ENCODE measurements around the gene MUC5AC. TPM values are rescaled to one million over a fixed set of nuclear protein-coding genes. Genes with fewer than 3 reads are reported as not detected.

MUC5AC gene
- total and polyA plus RNA-seq, 2 experiments from 2014 or later = not detected

DNA sequence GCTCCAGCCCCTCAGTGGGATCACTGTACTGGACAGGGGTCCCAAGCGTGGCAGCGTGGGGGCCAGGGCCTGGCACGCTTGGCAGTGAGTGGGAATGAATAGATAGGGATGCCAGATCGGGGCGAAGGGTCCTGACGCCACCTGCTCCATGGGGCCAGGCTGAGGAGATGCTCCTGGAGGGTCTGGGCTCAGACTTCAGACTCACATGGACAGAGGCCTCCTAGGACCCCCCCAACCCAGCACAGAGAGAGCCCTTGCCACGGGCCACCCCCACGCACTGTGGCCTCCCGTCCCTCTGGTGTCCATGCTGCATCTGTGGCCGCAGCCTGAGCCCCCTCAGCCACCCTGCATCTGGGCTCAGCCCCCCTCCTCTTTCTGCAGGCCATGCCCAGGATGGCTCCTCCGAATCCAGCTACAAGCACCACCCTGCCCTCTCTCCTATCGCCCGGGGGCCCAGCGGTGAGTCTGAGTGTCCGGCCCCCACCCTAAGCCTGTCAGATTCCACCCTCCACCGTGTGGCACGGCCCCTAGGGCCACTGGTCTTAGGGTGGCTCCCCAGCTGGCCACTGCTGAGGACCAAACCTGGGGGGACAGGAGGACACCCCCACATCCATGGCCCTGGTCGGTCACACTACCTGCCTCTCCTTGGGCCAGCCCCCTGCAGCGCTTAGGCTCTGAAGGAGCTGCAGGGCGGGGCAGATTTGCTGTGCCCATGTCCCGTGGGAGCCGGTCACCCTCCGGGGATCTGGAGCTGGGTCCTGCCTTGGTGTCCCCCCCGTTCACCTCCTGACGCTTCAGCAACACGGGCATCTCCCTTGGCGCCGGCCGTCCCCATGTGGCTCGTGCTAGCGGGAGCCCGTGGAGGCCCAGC, 2.7 kb downstream of the MUC5AC start:
- 66 to 70% methylated on average over 28 to 32 of the region's 32 CpGs for WGBS, 2 experiments (ENCODE audit: low coverage in 1 of 2, low lambda C conversion rate in 2 of 2, missing lambda C conversion rate in 2 of 2)

DNA sequence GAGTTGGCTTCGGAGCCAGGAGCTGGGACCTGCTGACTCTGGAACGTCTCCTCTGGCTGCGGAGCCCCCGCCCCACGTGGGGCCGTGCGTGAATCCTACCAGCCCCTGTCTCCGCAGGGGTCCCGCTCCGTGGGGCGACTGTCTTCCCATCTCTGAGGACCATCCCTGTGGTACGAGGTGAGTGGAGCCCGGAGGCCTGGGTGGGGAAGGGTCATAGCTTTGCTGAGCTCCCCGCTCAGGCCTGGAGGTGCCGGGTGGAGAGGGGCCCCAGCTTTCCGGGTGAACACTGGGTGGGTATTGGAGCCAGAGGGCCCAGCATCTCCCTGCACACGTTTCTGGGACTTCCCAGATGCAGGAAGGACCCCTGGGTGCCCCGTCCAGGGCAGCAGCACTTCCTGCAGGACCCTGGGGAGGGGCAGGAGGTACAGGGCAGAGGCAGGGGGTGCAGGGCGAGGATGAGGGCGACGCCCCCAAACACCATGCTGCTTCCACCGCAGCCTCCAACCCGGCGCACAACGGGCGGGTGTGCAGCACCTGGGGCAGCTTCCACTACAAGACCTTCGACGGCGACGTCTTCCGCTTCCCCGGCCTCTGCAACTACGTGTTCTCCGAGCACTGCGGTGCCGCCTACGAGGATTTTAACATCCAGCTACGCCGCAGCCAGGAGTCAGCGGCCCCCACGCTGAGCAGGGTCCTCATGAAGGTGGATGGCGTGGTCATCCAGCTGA, 3.8 kb downstream of the MUC5AC start:
- 50 to 55% methylated on average over 33 to 42 of the region's 42 CpGs for WGBS, 2 experiments (ENCODE audit: low coverage in 1 of 2, low lambda C conversion rate in 2 of 2, missing lambda C conversion rate in 2 of 2)
- no peaks in the 10 kb centered on the region for H3K9me2 ChIP-seq (ENCODE audit: insufficient read depth)
- no peak overlapping the region for H3K27ac ChIP-seq
- H3K79me2 ChIP-seq (ENCODE audit: insufficient read depth) = no peaks in the 10 kb centered on the region
- H3K4me2 ChIP-seq (ENCODE audit: unreplicated experiment) = no peak overlapping the region
- no peaks in the 10 kb centered on the region for H3K4me1 ChIP-seq (ENCODE audit: insufficient read depth)
- H3F3A ChIP-seq (ENCODE audit: insufficient read depth) = no peaks in the 10 kb centered on the region
- in situ Hi-C loops (cut with MboI) = no loop called here
- H3K4me3 ChIP-seq = no peak overlapping the region
- H2AFZ ChIP-seq = no peak overlapping the region
- no peak overlapping the region for H3K9ac ChIP-seq
- TF ChIP-seq EZH2 (IDR thresholded peaks at IDR 0.05; ENCODE audit: insufficient read depth, poor library complexity, severe bottlenecking) (no peak), EZH2phosphoT487 (IDR thresholded peaks at IDR 0.05; ENCODE audit: insufficient read depth, low read depth) (no peak)
- H3K9me3 ChIP-seq (ENCODE audit: low read depth) = no peaks in the 10 kb centered on the region
- peaks cover 4% of the 10 kb centered on the region; the same call in 1 of the 2 replicates for H3K27me3 ChIP-seq (replicated peaks; ENCODE audit: insufficient read depth)
- no peaks in the 10 kb centered on the region for H4K20me1 ChIP-seq (ENCODE audit: insufficient read depth)
- no peak for DNase-seq
- no peaks in the 10 kb centered on the region for H3K36me3 ChIP-seq (ENCODE audit: low read depth)

More for the DNA sequence above, 2.7 kb downstream of the MUC5AC start:
- H3K4me2 ChIP-seq (ENCODE audit: unreplicated experiment) = no peak overlapping the region
- no peak for DNase-seq
- no peak overlapping the region for H3K27ac ChIP-seq
- H4K20me1 ChIP-seq (ENCODE audit: insufficient read depth) = no peaks in the 10 kb centered on the region
- no peaks in the 10 kb centered on the region for H3K36me3 ChIP-seq (ENCODE audit: low read depth)
- H3K27me3 ChIP-seq (replicated peaks; ENCODE audit: insufficient read depth) = peaks cover 4% of the 10 kb centered on the region; the same call in 1 of the 2 replicates
- H2AFZ ChIP-seq = no peak overlapping the region
- H3K79me2 ChIP-seq (ENCODE audit: insufficient read depth) = no peaks in the 10 kb centered on the region
- H3K4me1 ChIP-seq (ENCODE audit: insufficient read depth) = no peaks in the 10 kb centered on the region
- no peak for TF ChIP-seq EZH2 (IDR thresholded peaks at IDR 0.05; ENCODE audit: insufficient read depth, poor library complexity, severe bottlenecking)
- no peak for TF ChIP-seq EZH2phosphoT487 (IDR thresholded peaks at IDR 0.05; ENCODE audit: insufficient read depth, low read depth)
- no peak overlapping the region for H3K9ac ChIP-seq
- no peaks in the 10 kb centered on the region for H3K9me3 ChIP-seq (ENCODE audit: low read depth)
- in situ Hi-C loops (cut with MboI) = no loop called here
- H3F3A ChIP-seq (ENCODE audit: insufficient read depth) = peaks cover 9% of the 10 kb centered on the region
- H3K9me2 ChIP-seq (ENCODE audit: insufficient read depth) = no peaks in the 10 kb centered on the region
- H3K4me3 ChIP-seq = no peak overlapping the region

DNA sequence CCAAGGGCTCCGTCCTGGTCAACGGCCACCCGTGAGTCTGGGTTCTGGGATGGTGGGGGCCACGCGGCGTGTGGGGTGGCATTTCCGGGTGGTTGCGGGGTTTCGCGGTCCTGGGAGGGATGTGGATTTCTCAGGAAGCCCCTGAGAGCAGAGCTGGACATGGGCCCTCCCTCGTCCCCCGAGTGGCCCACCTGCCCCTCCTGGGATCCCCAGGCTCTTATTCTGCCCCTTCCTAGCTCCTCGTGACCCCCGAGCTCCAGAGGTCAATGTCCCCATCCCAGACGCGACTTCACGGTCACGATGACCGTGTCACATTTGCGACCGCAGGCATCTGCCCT, 4.4 kb downstream of the MUC5AC start:
- H3K27me3 ChIP-seq (replicated peaks; ENCODE audit: insufficient read depth) = peaks cover 4% of the 10 kb centered on the region; the same call in 1 of the 2 replicates
- in situ Hi-C loops (cut with MboI) = no loop called here
- H3K9ac ChIP-seq = no peak overlapping the region
- H3K4me3 ChIP-seq = no peak overlapping the region
- H3K4me1 ChIP-seq (ENCODE audit: insufficient read depth) = no peaks in the 10 kb centered on the region
- no peaks in the 10 kb centered on the region for H3K79me2 ChIP-seq (ENCODE audit: insufficient read depth)
- WGBS, 2 experiments (ENCODE audit: low coverage in 1 of 2, low lambda C conversion rate in 2 of 2, missing lambda C conversion rate in 2 of 2) = 61 to 63% methylated on average over 18 to 19 of the region's 21 CpGs
- no peak overlapping the region for H2AFZ ChIP-seq
- no peaks in the 10 kb centered on the region for H3F3A ChIP-seq (ENCODE audit: insufficient read depth)
- H3K36me3 ChIP-seq (ENCODE audit: low read depth) = no peaks in the 10 kb centered on the region
- H4K20me1 ChIP-seq (ENCODE audit: insufficient read depth) = no peaks in the 10 kb centered on the region
- no peaks in the 10 kb centered on the region for H3K9me3 ChIP-seq (ENCODE audit: low read depth)
- TF ChIP-seq EZH2 (IDR thresholded peaks at IDR 0.05; ENCODE audit: insufficient read depth, poor library complexity, severe bottlenecking) (no peak), EZH2phosphoT487 (IDR thresholded peaks at IDR 0.05; ENCODE audit: insufficient read depth, low read depth) (no peak)
- no peak for DNase-seq
- H3K27ac ChIP-seq = no peak overlapping the region
- H3K9me2 ChIP-seq (ENCODE audit: insufficient read depth) = no peaks in the 10 kb centered on the region
- H3K4me2 ChIP-seq (ENCODE audit: unreplicated experiment) = no peak overlapping the region

- Histone ChIP-seq H3K9ac (no peak overlapping the region), H3K4me1 (ENCODE audit: insufficient read depth) (no peaks in the 10 kb centered on the region), H3K79me2 (ENCODE audit: insufficient read depth) (no peaks in the 10 kb centered on the region), H3K9me2 (ENCODE audit: insufficient read depth) (no peaks in the 10 kb centered on the region), H3K27me3 (replicated peaks; ENCODE audit: insufficient read depth) (peaks cover 4% of the 10 kb centered on the region; the same call in 1 of the 2 replicates), H3K27ac (no peak overlapping the region), H3K9me3 (ENCODE audit: low read depth) (no peaks in the 10 kb centered on the region), H3F3A (ENCODE audit: insufficient read depth) (no peaks in the 10 kb centered on the region), H3K4me2 (ENCODE audit: unreplicated experiment) (no peak overlapping the region), H3K4me3 (no peak overlapping the region), H2AFZ (no peak overlapping the region), H3K36me3 (ENCODE audit: low read depth) (no peaks in the 10 kb centered on the region), H4K20me1 (ENCODE audit: insufficient read depth) (no peaks in the 10 kb centered on the region)
- no peak for DNase-seq
- in situ Hi-C loops (cut with MboI) = no loop called here
- no peak for TF ChIP-seq EZH2 (IDR thresholded peaks at IDR 0.05; ENCODE audit: insufficient read depth, poor library complexity, severe bottlenecking)
- TF ChIP-seq EZH2phosphoT487 (IDR thresholded peaks at IDR 0.05; ENCODE audit: insufficient read depth, low read depth) = no peak
- 44 to 54% methylated on average over 27 to 28 of the region's 28 CpGs for WGBS, 2 experiments (ENCODE audit: low coverage in 1 of 2, low lambda C conversion rate in 2 of 2, missing lambda C conversion rate in 2 of 2)
Measured at GRCh38 chr11:1162491-1163311, 4.9 kb downstream of the MUC5AC start.

Measured in GM23248 (cell line).